Measurements from ENCODE around the gene TPST1. TPM values are rescaled to one million over a fixed set of nuclear protein-coding genes. Genes with fewer than 3 reads are reported as not detected.
"Not testable (repeated sequence)": the region's sequence is repeated elsewhere in the genome, so short reads cannot be mapped to it uniquely, and the experiment has no call there.

TPST1 gene
- total RNA-seq, 4 donors from 2014 or later = 21.0 to 97.0 (median 34.8) TPM

- no peak overlapping the region for H3K27ac ChIP-seq
- no peaks in the 10 kb centered on the region for H3K36me3 ChIP-seq
- no peaks in the 10 kb centered on the region for H3K27me3 ChIP-seq
- no peak for DNase-seq
- no peak for TF ChIP-seq CTCF (IDR thresholded peaks at IDR 0.05)
- TF ChIP-seq POLR2A (IDR thresholded peaks at IDR 0.05) = no peak
- H3K4me1 ChIP-seq = no peaks in the 10 kb centered on the region
- intact Hi-C loops (cut with DNase I; ENCODE audit: low total_unique reads) = no loop called here
- H3K9me3 ChIP-seq = peaks cover 0 to 7% of the 10 kb centered on the region in 2 donors
- no peak overlapping the region for H3K4me3 ChIP-seq
Measured at GRCh38 chr7:66379542-66380160, 174.5 kb downstream of the TPST1 start.

- intact Hi-C loops (cut with DNase I; ENCODE audit: low total_unique reads) = no loop called here
- TF ChIP-seq CTCF (IDR thresholded peaks at IDR 0.05) (no peak), POLR2A (IDR thresholded peaks at IDR 0.05) (no peak)
- H3K36me3 ChIP-seq = no peaks in the 10 kb centered on the region
Measured at GRCh38 chr7:66380272-66380888, 175.2 kb downstream of the TPST1 start.

DNA sequence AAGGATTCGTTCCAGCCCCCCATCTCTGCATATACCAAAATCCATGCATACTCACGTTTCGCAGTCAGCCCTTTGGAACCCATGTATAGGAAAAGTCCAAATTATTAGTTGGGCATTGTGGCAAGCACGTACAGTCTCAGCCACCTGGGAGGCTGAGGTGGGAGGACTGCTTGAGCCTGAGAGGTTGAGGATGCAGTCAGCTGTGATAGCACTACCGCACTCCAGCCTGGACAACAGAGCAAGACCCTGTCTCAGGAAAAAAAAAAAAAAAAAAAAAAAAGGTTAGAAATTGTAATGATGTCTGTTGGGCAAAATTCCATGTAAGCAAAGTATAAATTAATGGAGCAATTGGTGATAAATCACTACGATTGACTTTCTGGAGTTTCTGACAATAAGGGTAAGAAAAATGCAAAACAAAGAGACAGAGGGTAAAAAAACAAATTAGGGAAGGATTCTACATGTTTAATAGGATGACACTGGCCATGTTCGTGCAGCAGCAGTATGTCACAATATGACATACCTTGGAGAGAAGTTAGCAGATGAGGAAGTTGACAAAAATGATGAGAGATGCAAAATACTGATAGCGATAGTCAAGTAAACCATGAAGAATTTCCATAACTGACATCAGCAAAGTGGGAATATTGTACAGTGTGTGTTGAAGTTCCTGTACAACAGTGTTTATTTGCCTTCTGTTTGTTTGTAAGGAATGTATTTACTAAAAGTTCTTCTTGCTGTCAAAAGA, 177.2 kb downstream of the TPST1 start:
- H3K4me3 ChIP-seq; H3K27me3 ChIP-seq; H3K36me3 ChIP-seq; intact Hi-C loops (cut with DNase I; ENCODE audit: low total_unique reads); H3K9me3 ChIP-seq; H3K4me1 ChIP-seq; H3K27ac ChIP-seq; DNase-seq: not testable (repeated sequence)

More at GRCh38 chr7:66380272-66380888, 175.2 kb downstream of the TPST1 start:
- Histone ChIP-seq H3K27me3 (no peaks in the 10 kb centered on the region), H3K4me3 (no peak overlapping the region), H3K4me1 (no peaks in the 10 kb centered on the region), H3K9me3 (peaks cover 0 to 7% of the 10 kb centered on the region in 2 donors), H3K27ac (no peak overlapping the region)
- DNase-seq = no peak

- not testable (repeated sequence) for H3K4me3 ChIP-seq, DNase-seq, H3K27me3 ChIP-seq
Measured at GRCh38 chr7:66385191-66385905, 180.2 kb downstream of the TPST1 start.

GRCh38 chr7:66395128-66395571, 190.0 kb downstream of the TPST1 start:
- H3K4me1 ChIP-seq; H3K36me3 ChIP-seq; H3K9me3 ChIP-seq; H3K27me3 ChIP-seq; intact Hi-C loops (cut with DNase I; ENCODE audit: low total_unique reads); H3K4me3 ChIP-seq; H3K27ac ChIP-seq; DNase-seq: not testable (repeated sequence)

More at GRCh38 chr7:66385191-66385905, 180.2 kb downstream of the TPST1 start:
- intact Hi-C loops (cut with DNase I; ENCODE audit: low total_unique reads); H3K27ac ChIP-seq; H3K4me1 ChIP-seq; H3K36me3 ChIP-seq; H3K9me3 ChIP-seq: not testable (repeated sequence)

- H3K4me3 ChIP-seq; DNase-seq; H3K27me3 ChIP-seq; H3K4me1 ChIP-seq; H3K9me3 ChIP-seq; intact Hi-C loops (cut with DNase I; ENCODE audit: low total_unique reads); H3K36me3 ChIP-seq; H3K27ac ChIP-seq: not testable (repeated sequence)
Measured at GRCh38 chr7:66396052-66396451, 190.9 kb downstream of the TPST1 start.

GRCh38 chr7:66398841-66399240, 193.7 kb downstream of the TPST1 start:
- intact Hi-C loops (cut with DNase I; ENCODE audit: low total_unique reads); H3K36me3 ChIP-seq; H3K4me3 ChIP-seq; H3K4me1 ChIP-seq; DNase-seq; H3K9me3 ChIP-seq; H3K27ac ChIP-seq; H3K27me3 ChIP-seq: not testable (repeated sequence)
